Mesenchymal stem cell (in vitro differentiated cells and primary cell): ENCODE data around the gene MLN.

Experiments
- DNase-seq: peaks from one replicate; pipeline ENCODE4 v3.0.0-alpha.2; 2013
- H2AFZ ChIP-seq: one replicate; pipeline ENCODE4 v1.6.1; 2013; ENCODE audit warnings: low read depth, mild to moderate bottlenecking, control low read depth, inconsistent platforms, low read length, moderate library complexity
- H2AK5ac ChIP-seq: 2 replicates; pipeline ENCODE4 v1.6.1; 2013; ENCODE audit warnings: low read length, moderate library complexity, mild to moderate bottlenecking, inconsistent platforms; ENCODE audit not compliant: severe bottlenecking
- H2BK120ac ChIP-seq: one replicate; pipeline ENCODE4 v1.6.1; 2013; ENCODE audit warnings: low read depth, mild to moderate bottlenecking, inconsistent platforms, low read length, moderate library complexity
- H2BK12ac ChIP-seq, 2 experiments: one replicate each; pipeline ENCODE4 v1.6.1; 2013; ENCODE audit warnings: inconsistent platforms in 2 of 2, low read length in 2 of 2, mild to moderate bottlenecking in 2 of 2, moderate library complexity in 2 of 2, control low read depth in 1 of 2
- H2BK15ac ChIP-seq: one replicate; pipeline ENCODE4 v1.6.1; 2013; ENCODE audit warnings: mild to moderate bottlenecking, low read depth, inconsistent platforms; ENCODE audit not compliant: poor library complexity, severe bottlenecking
- H2BK5ac ChIP-seq: 2 replicates; pipeline ENCODE4 v1.6.1; 2013; ENCODE audit warnings: low read depth, mild to moderate bottlenecking, low read length, control low read depth, inconsistent platforms; ENCODE audit not compliant: poor library complexity, severe bottlenecking
- H3K14ac ChIP-seq, 2 experiments: one replicate each; pipeline ENCODE4 v1.6.1; 2013; ENCODE audit warnings: inconsistent platforms in 2 of 2, low read length in 2 of 2, control low read depth in 1 of 2, mild to moderate bottlenecking in 1 of 2, moderate library complexity in 1 of 2
- H3K18ac ChIP-seq, 2 experiments: one replicate each; pipeline ENCODE4 v1.6.1; 2013; ENCODE audit warnings: inconsistent platforms in 2 of 2, low read length in 2 of 2, control low read depth in 1 of 2, low read depth in 1 of 2, mild to moderate bottlenecking in 1 of 2
- H3K23ac ChIP-seq, 2 experiments: one replicate each; pipeline ENCODE4 v1.6.1; 2013; ENCODE audit warnings: inconsistent platforms in 2 of 2, low read length in 2 of 2, mild to moderate bottlenecking in 2 of 2, moderate library complexity in 2 of 2, control low read depth in 1 of 2
- H3K27ac ChIP-seq: 2 replicates; pipeline ENCODE4 v1.5.1; 2013; ENCODE audit warnings: mild to moderate bottlenecking, moderate library complexity, low read length, control low read depth, inconsistent platforms; ENCODE audit not compliant: poor library complexity, severe bottlenecking
- H3K27me3 ChIP-seq, 2 experiments: 2 replicates each; pipeline versions ENCODE4 v1.6.1 to v1.7.0; 2013; ENCODE audit warnings: low read length in 2 of 2, mild to moderate bottlenecking in 2 of 2, moderate library complexity in 2 of 2, control low read depth in 1 of 2, inconsistent platforms in 1 of 2; ENCODE audit not compliant: control insufficient read depth in 1 of 2, insufficient read depth in 1 of 2
- H3K36me3 ChIP-seq, 2 experiments: 2 replicates each; pipeline versions ENCODE4 v1.6.1 to v1.7.0; 2013; ENCODE audit warnings: low read length in 2 of 2, control low read depth in 1 of 2, inconsistent platforms in 1 of 2, low read depth in 1 of 2, mild to moderate bottlenecking in 1 of 2; ENCODE audit not compliant: insufficient read depth in 2 of 2, control insufficient read depth in 1 of 2
- H3K4ac ChIP-seq, 2 experiments: one replicate each; pipeline ENCODE4 v1.6.1; 2013; ENCODE audit warnings: inconsistent platforms in 2 of 2, low read length in 2 of 2, mild to moderate bottlenecking in 2 of 2, moderate library complexity in 2 of 2, control low read depth in 1 of 2, low read depth in 1 of 2
- H3K4me1 ChIP-seq: 2 replicates; pipeline ENCODE4 v1.6.1; 2013; ENCODE audit warnings: low read depth, low read length, control low read depth; ENCODE audit not compliant: control insufficient read depth, insufficient read depth
- H3K4me2 ChIP-seq: 2 replicates; pipeline ENCODE4 v1.6.1; 2013; ENCODE audit warnings: low read length, mild to moderate bottlenecking, inconsistent platforms; ENCODE audit not compliant: poor library complexity, severe bottlenecking
- H3K4me3 ChIP-seq, 2 experiments: 2 replicates each; pipeline versions ENCODE4 v1.5.1 to v1.7.0; 2013; ENCODE audit warnings: low read length in 2 of 2, mild to moderate bottlenecking in 2 of 2, control low read depth in 1 of 2, low read depth in 1 of 2; ENCODE audit not compliant: insufficient read depth in 1 of 2
- H3K79me1 ChIP-seq: replicated peaks from 2 replicates; pipeline ENCODE4 v1.6.1; 2013; ENCODE audit warnings: mild to moderate bottlenecking, control low read depth, low read length, inconsistent platforms; ENCODE audit not compliant: poor library complexity, severe bottlenecking
- H3K9ac ChIP-seq: 2 replicates; pipeline ENCODE4 v1.7.0; 2013; ENCODE audit warnings: mild to moderate bottlenecking, low read length, moderate library complexity
- H3K9me3 ChIP-seq: 2 replicates; pipeline ENCODE4 v1.7.0; 2013; ENCODE audit warnings: mild to moderate bottlenecking, low read length; ENCODE audit not compliant: control insufficient read depth
- H4K8ac ChIP-seq: one replicate; pipeline ENCODE4 v1.6.1; 2013; ENCODE audit warnings: inconsistent platforms, mild to moderate bottlenecking, low read length, moderate library complexity
- H4K91ac ChIP-seq: one replicate; pipeline ENCODE4 v1.6.1; 2013; ENCODE audit warnings: mild to moderate bottlenecking, low read length, inconsistent platforms
- WGBS: methylation state at CpG from one replicate; pipeline ENCODE4 v1.1.7; 2013; ENCODE audit warnings: mixed read lengths; 5-methylcytosine and 5-hydroxymethylcytosine counted together

MLN gene

DNA sequence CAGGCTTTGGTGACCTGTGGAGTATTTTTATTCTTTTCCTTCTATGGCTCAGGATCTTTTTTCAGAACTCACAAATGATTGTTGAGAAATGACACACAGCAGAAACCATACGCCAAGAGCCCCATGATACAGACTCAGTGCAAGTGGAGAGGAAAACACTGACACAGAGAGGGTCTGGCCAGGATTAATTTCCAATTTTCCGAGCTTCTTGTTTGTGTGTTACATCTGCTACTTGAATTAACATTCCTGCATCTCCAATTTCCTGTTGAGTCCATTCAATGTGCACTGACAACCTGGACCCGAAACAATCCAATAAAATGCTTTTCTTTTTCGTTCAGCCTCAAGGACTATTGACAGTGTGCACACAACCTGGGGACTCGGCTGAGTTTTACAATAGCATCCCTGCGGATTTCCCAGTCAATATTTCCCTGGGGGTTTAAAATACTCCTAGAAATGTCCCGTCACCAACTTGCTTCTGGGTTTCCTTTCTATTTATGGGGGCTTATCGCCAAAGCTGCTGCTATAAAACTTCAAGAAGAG, 4.9 kb upstream of the MLN start:
- Histone ChIP-seq H2AK5ac (no peak overlapping the region), H3K4me3 (no peak overlapping the region), H2BK5ac (no peak overlapping the region), H3K23ac (no peak overlapping the region), H3K4me1 (no peaks in the 10 kb centered on the region), H3K27ac (no peak overlapping the region), H3K9ac (no peak overlapping the region), H3K9me3 (no peaks in the 10 kb centered on the region), H3K14ac (no peak overlapping the region), H4K91ac (no peak overlapping the region), H3K18ac (no peak overlapping the region), H3K4me2 (no peak overlapping the region), H4K8ac (no peak overlapping the region), H2BK120ac (no peak overlapping the region), H3K36me3 (no peaks in the 10 kb centered on the region), H2BK15ac (no peak overlapping the region), H3K4ac (no peak overlapping the region), H2AFZ (no peak overlapping the region), H2BK12ac (no peak overlapping the region), H3K79me1 (no peaks in the 10 kb centered on the region), H3K27me3 (peaks cover 72 to 86% of the 10 kb centered on the region in 2 experiments)
- WGBS = 70% methylated on average over 8 of the region's 8 CpGs
- no peak for DNase-seq

DNA sequence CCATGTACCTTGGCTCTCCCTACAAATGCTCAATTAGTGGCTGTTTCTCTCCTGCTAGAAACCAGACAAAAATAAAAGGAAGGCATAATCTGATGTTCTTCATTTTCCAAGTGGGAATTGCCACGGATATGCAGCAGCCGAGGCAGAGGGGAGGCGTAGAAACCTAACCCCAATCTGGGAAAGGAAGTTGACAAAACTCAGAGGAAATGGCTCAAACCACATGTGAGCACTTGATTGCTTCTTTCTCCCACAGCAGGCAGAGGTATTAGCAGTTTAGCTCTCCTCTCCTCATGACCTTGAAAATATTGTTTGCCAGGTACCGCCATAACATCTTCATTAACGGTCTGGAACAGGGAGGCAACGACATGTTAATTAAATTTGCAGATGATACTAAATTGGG, 3.8 kb upstream of the MLN start:
- H4K8ac ChIP-seq = no peak overlapping the region
- WGBS = 71% methylated on average over 6 of the region's 6 CpGs
- no peak overlapping the region for H3K14ac ChIP-seq
- H3K4ac ChIP-seq = no peak overlapping the region
- no peak overlapping the region for H2BK5ac ChIP-seq
- H3K18ac ChIP-seq = no peak overlapping the region
- no peaks in the 10 kb centered on the region for H3K36me3 ChIP-seq
- no peak overlapping the region for H2BK120ac ChIP-seq
- no peak overlapping the region for H3K4me2 ChIP-seq
- H2BK15ac ChIP-seq = no peak overlapping the region
- no peak overlapping the region for H2AFZ ChIP-seq
- H3K23ac ChIP-seq = no peak overlapping the region
- H4K91ac ChIP-seq = no peak overlapping the region
- peaks cover 67 to 84% of the 10 kb centered on the region in 2 experiments for H3K27me3 ChIP-seq
- H3K4me3 ChIP-seq = no peak overlapping the region
- no peak overlapping the region for H2AK5ac ChIP-seq
- no peak for DNase-seq
- H3K9me3 ChIP-seq = no peaks in the 10 kb centered on the region
- H3K79me1 ChIP-seq = no peaks in the 10 kb centered on the region
- H2BK12ac ChIP-seq = no peak overlapping the region
- no peak overlapping the region for H3K9ac ChIP-seq
- peaks cover 3% of the 10 kb centered on the region for H3K4me1 ChIP-seq
- H3K27ac ChIP-seq = no peak overlapping the region

DNA sequence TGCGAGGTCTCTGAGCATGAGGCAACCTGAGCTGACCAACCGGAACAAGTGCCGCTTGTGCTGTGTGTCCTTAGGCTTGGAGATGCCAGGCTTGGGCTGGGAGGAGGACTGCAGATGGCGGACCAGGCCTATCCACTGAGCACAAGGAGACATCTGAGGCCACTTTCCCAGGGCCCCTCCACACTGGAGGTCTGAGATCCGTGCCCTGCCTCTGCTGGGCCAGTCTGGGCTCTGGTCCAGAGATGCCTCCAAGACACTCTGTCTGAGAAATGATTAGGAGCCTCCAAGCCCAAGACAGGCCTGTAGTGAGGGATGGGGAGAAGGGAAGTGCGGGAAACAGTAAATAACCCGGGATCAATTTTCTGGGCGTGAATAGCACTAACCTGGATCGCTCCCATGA, 3.0 kb upstream of the MLN start:
- Histone ChIP-seq H3K27me3 (peaks cover 61 to 84% of the 10 kb centered on the region in 2 experiments), H3K4me3 (no peak overlapping the region), H2BK120ac (no peak overlapping the region), H2BK12ac (no peak overlapping the region), H3K9ac (no peak overlapping the region), H3K23ac (no peak overlapping the region), H2BK5ac (no peak overlapping the region), H3K18ac (no peak overlapping the region), H3K4me2 (no peak overlapping the region), H3K9me3 (no peaks in the 10 kb centered on the region), H2AK5ac (no peak overlapping the region), H2AFZ (no peak overlapping the region), H3K79me1 (no peaks in the 10 kb centered on the region), H2BK15ac (no peak overlapping the region), H3K4ac (no peak overlapping the region), H3K14ac (no peak overlapping the region), H4K91ac (no peak overlapping the region), H3K27ac (no peak overlapping the region), H3K4me1 (peaks cover 9% of the 10 kb centered on the region), H3K36me3 (no peaks in the 10 kb centered on the region), H4K8ac (no peak overlapping the region)
- 81% methylated on average over 9 of the region's 9 CpGs for WGBS
- DNase-seq = no peak

GRCh38 chr6:33802186-33802958, 1.4 kb downstream of the MLN start:
- Histone ChIP-seq H2AFZ (no peak overlapping the region), H3K79me1 (no peaks in the 10 kb centered on the region), H3K27me3 (peaks cover 26 to 62% of the 10 kb centered on the region in 2 experiments), H3K4ac (no peak overlapping the region), H2BK15ac (peak overlapping the region; percentile 49), H2BK12ac (no peak overlapping the region), H2BK120ac (no peak overlapping the region), H4K8ac (no peak overlapping the region), H3K4me2 (no peak overlapping the region), H3K14ac (no peak overlapping the region), H2BK5ac (no peak overlapping the region), H3K4me1 (peaks cover 16% of the 10 kb centered on the region), H3K27ac (no peak overlapping the region), H3K4me3 (no peak overlapping the region), H2AK5ac (no peak overlapping the region), H3K9ac (no peak overlapping the region), H3K36me3 (no peaks in the 10 kb centered on the region), H3K18ac (no peak overlapping the region), H3K9me3 (no peaks in the 10 kb centered on the region), H4K91ac (no peak overlapping the region), H3K23ac (no peak overlapping the region)
- WGBS = 72% methylated on average over 10 of the region's 14 CpGs
- no peak for DNase-seq
